GM19395 (cell line): Measurements from ENCODE around the gene VSIG10L.

Experiments
- ATAC-seq: cut with Tn5 transposase; IDR thresholded peaks from one replicate; pipeline ENCODE4 v1.9.1; 2021; ENCODE audit warnings: mild to moderate bottlenecking, moderate library complexity; ENCODE audit not compliant: unreplicated experiment

The VSIG10L gene

DNA sequence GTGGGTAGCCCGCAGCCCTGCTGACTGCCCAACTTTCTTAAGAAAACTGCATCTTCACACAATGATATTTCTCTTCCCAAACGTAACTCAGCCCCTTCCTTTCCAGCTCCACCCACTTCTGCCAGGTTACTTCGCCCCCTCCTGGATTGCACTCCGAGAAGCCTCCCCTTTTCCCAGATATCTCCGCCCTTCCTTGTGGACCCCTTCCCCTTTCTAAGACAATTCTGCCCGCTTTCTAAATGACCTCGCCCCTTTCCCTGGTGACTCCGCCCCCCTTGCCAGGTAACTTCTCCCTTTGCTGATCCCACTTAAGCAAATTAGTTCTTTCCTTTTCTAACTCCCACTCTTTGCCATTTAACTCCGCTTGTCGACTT lies 2.6 kb downstream of the VSIG10L start:
- ATAC-seq, result peak; percentile 3

DNA sequence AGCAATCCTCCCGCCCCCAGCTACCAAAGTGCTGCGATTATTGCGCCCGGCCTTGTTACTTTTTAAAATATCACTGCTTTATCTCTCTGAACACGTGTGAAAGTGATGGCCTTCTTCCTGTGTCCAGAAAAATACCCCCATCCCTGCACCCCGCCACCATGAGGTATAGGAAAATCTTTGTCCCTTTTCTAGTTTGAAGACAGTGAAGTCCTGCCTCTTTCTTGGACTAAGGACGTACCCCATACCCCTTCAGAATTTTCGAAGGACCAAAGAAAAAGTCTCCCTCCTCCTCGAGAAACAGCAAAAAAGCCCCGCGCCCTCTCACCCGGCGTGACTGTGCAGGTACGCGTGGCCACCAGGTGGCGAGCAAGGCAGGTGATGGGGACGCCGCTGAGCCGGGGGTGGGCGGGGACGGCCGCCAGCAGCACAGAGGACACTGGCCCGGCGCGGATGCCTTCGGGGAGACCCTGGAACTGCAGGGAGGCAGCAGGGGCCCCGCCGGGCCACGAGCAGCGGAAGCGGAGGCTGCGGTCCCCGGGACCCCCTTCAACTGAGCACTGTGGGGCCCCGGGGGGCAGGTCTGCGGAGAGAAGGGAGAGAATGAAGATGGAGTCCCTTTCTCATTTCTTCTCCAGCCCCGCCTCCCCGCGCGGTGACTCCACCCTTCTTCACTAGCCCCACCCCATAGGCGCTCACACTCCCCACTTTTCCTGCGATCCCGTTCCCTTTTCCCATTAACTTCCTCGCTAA lies 3.2 kb downstream of the VSIG10L start:
- ATAC-seq, result peak; percentile 69

DNA sequence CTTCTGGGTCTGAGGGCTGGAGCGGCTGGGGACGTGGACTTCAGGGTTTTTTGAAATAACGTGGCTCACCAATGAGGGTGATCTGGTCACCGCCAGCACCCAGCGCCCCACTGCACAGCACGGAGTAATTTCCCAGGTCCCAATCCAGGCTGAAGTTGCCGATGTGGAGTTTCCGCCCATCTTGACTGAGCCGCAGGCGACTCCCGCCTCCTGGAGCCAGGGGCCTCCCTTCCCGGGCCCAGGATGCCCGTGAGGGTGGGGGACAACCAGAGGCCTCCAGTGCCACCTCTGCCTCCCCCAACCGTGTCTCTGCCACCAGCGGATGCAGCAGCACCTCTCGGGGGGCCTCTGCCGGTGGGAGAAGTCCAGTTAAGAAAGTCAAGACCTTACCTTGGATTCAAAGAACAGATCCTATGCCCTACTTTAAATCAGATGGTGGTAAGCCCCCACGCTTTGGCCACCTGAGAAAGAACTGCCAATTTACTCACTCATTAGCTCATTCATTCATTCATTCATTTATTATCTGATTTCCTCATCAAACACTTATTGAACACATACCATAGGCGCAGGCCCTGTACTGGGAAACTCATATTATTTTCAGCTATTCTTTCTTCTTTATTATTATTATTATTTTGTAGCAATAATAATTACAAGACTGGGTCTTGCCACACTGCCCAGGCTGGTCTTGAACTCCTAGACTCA lies 3.9 kb downstream of the VSIG10L start:
- no peak for ATAC-seq

DNA sequence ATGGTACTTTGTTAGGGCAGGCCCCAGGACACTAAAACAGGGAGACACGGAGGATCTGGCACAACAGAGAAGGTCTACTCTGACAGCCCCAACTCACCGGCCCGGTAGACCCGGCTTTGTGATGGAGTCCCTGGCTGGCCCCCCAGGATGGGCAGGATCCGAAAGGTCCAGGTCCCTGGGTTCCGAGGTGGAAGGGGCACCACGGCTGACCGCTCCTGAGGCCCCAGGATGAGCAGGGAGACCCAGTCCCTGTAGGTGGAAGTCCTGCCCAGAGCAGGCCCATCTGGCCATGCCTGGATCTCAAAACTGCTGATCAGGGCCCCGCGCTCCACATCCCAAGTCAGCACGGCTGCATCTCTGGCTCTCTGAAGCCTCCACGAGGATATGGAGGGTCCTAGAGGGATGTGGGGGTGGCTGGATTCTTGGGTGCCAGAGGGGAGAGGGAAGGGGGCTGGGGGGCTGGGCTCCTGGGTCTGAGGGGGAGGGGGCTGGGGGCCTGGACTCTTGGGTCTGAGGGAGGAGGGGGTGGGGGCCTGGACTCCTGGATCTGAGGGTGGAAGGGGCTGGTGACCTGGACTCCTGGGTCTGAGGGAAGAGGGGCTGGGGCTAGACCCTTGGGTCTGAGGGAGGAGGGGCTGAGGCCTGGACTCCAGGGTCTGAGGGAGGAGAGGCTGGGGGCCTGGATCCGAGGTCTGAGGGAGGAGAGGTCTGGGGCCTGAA lies 4.6 kb downstream of the VSIG10L start:
- ATAC-seq, result no peak

DNA sequence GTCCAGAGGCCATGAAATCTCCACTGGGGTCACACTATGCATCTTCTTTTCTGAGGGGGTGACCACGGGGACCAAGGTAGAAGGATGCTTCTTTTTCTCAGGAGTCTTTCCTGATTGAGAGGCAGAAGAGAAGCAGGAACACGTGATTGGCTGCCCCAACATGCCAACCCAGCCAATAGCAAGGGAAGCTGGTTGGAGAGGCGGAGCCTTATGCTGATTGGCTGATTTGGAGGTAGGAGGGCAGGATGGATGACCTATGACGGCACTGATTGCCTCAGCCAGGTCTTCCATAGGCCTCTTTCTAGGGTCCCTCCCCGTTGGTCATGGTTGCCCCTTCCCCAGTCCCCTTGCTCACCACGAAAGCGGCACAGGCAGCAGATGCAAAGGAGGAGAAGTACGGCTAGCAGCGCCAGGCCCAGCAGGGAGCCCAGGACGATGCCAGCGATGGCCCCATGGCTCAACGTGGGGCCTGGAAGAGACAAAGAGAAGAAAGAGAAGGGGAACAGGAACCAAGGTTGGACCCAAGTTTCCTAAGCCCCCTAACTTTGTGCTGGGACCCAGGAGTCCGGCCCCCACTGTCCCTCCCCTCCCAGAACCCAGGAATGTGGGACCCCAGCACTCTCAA lies 8.0 kb downstream of the VSIG10L start:
- no peak for ATAC-seq

DNA sequence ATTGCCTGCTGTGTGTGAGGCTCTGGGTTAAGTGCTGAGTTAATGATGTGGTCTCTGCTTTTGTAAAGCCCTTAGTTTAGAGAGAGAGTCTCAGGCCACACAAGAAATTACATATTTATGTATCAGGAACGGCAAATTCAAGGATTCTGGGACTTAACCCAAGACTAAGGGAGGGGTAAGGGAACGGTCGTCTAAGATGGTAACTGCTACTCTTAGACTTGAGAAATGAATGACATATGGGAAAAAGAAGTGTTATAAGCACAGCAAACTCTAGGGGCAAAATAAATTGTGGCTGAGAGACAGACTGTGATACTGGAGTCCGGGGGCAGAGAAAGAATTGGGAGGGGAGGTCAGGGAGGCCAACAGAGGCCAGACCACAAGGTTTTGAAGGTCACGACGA lies 10.2 kb downstream of the VSIG10L start:
- no peak for ATAC-seq

DNA sequence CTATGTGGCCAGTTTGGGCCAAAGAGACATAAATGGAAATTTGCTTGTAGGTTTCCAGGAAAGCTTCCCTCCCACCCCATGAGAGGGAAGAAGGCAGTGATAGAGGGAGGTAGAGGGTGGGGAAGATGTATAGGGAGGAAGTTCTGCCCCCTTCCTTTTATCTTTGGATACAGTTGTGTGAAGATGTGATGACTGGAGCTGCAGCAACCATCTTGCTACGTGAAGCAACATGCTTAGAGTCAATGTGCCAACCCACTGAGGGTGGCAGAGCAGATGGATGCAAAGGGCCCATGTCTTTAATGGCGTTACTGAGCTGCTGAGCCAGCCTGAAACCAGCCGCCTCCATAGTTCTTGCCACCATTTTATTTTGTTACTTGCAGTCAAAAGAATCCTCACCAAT lies 10.7 kb downstream of the VSIG10L start:
- no peak for ATAC-seq

DNA sequence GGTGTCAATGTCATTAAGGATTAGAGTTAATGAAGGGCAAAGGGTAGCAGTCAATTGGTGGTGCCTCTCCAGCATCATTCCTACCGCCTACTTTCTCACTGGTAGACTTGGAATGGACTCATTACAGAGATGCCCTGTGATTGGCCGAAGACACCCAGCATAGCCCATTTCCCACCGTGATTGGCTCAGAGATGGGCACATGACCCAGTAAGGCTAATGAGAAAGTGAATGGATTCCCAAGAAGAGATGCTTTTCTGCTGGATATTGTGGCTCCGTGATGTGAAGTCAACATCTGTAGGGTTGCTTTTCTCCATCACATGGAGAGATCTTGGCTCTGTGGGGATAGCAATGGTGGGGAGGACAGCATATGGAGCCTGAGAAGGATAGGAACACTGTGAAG lies 11.6 kb downstream of the VSIG10L start:
- no peak for ATAC-seq

DNA sequence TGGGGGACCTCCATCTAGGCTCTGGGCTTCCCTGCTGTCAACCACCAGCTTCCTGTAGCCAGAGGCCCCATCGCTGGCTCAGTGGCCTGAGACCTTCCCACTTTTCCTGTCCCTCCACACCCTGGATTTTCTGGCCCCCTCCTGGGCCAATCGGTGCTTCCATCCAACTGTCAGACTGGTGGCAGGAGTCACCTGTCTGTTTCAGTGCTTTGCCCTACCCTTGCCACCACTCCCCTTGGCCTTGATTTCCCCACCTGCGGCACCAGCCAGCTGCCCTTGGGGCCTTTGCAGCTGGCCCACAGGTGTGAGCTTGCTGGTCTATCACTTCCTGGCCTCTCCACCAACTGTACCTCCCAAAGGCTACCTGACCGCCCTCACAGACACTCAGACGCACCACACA lies 12.5 kb downstream of the VSIG10L start:
- ATAC-seq, result no peak

DNA sequence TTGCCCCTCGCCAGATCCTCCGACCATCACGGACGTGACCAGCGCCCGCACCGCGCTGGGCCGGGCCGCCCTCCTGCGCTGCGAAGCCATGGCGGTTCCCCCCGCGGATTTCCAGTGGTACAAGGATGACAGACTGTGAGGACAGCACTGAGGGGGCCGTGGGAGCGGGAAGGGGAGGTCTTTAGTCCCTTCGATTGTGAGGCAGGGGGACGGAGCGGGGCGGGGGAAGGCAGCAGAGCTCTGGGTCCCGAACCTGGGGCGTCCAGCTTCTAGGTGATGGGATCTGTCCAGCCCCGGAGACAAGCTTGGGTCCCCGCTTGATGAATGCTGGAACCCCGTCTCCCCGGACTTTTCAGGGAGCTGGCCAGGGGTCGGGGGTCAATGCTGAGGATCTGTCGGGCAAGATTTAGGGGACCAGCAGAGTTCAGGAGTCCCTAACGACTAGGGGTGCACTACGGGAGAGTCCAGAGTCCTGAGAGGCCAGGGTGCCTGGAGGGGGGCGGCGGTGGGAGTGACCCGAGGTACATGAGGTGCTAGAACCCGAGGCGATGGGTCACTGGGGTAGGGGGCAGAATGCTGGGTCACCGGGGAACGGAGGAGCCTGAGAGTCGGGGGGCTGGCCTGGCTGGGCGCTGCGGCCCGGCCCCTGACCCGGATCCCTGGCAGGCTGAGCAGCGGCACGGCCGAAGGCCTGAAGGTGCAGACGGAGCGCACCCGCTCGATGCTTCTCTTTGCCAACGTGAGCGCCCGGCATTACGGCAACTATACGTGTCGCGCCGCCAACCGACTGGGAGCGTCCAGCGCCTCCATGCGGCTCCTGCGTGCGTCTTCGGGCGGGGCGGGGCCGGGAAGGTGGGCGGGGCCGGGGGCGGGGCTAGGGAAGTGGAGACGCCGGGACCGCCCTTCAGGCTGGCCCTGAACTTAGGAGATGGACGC lies 14.6 kb downstream of the VSIG10L start:
- ATAC-seq, result no peak

DNA sequence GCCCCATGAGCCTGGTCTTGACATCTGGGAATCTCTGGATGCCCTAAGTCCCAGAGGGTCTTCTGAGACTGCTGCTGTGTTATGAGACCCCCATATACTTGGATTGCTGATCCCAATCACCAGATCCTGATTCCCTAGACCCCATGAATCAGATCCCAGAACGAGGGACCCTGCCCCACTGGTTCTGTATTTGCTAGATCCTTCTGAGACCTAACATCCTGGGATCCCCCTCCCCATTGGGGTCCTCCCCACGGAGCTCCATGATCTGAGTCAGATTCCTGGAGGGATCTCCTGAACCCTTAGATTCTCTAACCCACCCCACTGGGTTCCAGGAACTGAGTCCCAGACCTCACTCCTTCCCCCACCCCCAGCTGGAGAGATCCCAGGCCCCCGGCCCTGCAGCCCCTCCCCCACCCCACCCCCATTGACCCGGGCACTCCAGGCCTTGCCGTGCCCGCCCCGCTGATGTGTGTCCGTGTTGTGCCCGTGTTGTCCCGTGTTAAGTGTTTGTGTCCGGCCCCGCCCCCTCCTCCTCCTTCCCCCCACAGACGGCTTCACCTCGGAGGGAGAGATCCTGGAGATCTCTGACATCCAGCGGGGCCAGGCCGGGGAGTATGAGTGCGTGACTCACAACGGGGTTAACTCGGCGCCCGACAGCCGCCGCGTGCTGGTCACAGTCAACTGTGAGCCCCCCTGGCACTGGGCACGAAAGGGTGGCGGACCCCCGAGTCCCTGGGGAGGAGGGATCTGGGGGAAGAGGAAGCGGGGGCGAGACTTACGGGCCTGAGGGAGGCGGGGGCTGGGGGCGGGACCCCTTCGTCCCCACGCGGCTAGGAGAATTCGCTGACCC lies 15.5 kb downstream of the VSIG10L start:
- ATAC-seq, result no peak

DNA sequence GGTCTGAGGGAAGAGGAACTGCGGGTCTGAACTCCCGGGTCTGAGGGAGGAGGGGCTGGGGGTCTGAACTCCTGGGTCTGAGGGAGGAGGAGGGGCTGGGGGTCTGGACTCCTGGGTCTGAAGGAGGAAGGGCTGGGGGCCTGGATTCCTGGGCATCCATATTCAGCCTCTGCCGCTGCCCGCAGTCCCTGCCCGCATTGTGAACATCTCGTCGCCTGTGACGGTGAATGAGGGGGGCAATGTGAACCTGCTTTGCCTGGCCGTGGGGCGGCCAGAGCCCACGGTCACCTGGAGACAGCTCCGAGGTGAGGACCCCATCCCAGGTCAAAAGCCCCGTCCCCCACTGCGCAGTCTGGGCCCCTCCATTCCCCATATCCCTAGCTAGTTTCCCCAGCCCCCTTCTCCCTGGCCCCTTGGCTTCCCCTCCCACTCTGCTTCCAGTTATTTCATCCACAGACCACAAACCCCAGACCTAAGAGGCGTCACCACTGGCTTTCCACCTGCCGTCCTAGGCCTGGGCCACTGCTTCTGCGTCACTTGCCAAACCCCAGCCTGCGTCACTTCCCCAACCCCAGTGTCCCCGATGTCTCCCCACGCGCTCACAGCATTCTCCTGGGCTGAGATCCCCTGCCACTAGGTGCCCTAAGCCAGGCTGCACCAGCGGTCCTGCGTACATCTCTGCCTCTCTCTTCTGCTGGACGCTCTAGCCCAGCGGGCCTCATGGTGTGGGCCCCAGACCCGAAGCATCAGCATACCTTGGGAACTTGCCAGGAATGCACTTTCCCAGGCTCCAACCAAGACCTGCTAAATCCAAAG lies 16.6 kb downstream of the VSIG10L start:
- ATAC-seq, result no peak

DNA sequence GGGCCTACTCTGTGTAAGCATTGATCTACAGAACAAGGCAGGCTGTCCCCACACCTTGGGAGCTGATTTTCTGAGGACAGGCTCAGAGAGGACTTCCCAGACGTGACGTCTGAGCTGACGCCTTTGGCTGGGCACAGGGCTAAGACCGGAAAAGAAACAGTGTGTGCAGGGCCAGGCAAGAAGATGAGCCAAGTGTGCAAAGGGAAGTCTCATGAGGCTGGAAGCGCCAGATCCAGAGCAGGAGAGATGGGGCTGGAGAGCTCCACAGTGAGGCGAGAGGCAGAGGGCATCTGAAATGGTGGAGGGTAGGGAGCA lies 17.8 kb downstream of the VSIG10L start:
- ATAC-seq, result no peak

DNA sequence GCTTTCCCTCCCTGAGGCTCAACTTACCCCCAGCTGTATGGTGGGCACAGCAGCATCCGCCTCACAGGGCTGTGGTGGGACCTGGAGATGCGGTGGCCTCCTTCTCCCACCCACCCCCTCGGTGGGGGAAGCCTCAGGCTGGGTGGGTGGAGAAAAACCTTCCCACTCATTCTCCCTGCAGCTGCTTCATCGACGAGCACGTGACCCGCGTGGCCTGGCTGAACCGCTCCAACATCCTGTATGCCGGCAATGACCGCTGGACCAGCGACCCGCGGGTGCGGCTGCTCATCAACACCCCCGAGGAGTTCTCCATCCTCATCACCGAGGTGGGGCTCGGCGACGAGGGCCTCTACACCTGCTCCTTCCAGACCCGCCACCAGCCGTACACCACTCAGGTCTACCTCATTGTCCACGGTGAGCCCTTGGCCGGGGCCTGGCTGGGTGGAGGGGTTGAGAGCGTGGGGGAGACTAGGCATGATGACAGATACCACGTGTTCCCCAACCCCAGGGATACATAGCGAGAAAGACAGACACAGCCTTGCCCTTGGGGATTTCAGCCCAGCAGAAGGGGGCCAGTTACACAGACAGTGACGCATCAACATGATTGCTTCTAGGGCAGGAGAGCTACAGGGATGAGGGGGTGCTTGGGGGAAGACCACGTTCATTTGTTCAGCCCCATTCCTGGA lies 18.3 kb downstream of the VSIG10L start:
- ATAC-seq, result no peak

DNA sequence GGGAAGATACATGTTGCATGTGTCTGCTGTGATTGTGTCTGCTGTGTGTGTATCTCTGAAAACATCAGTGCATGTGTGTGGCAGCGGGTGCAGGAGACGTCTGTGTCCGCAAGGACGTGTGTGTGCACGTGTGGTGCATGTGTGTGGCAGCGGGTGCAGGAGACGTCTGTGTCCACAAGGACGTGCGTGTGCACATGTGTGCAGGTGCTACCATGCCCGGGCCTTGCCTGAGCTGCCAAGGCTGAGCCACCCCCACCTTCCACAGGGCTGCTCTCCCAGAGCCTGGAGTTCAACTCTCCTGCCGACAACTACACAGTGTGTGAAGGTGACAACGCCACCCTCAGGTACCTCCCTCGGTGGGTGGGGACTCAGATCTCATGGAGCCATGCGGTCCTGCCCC lies 20.1 kb downstream of the VSIG10L start:
- no peak for ATAC-seq

DNA sequence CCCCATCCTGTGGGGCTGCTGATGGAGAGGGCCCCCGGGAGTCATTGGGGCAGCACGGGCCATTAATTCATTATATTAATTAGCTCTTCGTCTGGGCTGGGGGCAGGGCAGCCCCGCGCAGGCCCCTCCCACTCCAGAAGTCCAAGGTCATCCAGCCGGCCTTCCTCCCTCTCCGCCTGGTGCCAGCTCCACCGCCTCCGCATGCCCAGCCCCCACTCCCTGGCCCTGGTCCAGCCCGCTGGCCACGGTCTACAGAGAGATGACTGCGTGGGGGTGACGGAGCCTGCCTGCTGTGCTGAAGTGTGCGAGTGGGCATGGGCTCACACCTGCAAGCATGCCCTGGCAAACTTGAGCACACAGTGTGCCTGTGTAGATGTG lies 21.7 kb downstream of the VSIG10L start:
- ATAC-seq, result no peak

DNA sequence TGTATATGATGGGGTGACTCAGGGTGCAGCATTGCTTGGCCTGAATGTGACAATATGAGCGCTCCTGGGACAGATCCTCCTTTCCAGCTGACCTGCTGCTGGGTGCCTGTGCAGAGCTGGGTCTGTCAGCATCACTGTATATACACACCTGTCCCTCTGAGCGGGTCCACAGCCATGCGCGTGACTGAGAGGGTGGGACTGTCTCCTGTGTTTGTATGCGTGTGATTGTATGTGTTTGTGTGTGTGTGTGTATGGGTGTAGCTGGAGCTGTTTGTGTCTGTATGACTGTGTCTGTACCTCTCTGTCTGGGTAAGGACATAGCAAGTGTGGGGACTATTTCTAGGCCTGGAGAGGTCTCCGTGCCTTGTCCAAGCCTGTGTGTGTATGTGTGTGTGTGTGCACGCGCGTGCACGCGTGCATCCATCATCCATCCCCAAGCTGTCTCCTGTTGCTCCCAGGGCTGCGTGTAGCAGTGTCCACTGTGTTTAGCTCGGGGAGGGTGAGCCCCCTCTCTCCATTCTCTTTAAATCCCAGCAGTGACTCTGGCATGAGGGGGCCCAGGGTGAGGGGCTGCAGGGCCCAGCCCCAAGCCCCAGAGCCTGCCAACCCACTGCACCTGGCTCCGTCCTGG lies 22.2 kb downstream of the VSIG10L start:
- ATAC-seq, result no peak
